Islet of Langerhans (tissue), 1 donor: ENCODE results near the gene RNF20.
"Not testable (repeated sequence)": the region's sequence is repeated elsewhere in the genome, so short reads cannot be mapped to it uniquely, and the experiment has no call there.

Source experiments
- FAIRE-seq: peaks from one replicate; lab custom pipeline; 2011; peaks lifted over from hg19 to GRCh38; lab: Jason Lieb, UNC

The RNF20 gene

DNA sequence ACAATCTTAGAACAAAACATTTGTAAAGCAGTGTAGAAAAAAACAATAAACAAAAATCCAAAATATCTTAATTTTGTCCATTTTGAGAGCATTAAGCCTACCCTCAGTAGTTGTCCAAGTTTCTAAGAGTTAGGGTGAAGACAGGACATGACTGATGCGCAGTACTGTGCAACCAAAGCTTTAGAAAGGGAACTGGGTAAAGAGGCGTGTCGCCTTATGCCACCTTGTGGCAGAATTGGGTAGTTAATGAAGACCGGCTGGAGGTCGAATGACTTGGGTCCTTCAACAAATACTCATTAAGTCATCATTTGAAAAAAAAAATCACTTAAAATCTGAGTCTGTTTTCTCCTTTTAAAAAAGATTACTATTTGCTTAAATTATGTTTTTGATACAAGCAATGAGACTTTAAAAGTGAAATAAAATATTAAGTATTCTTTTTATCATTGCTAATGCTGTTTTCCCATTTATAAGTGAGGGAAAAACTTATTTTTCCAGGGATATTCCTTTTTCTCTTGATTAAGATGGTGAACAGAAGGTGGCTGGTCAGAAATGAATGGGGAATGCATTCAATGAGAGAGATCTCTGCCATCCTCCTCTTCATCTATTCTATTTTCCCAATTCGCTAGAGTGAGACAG lies 3.5 kb upstream of the RNF20 start:
- FAIRE-seq, result peak; percentile 90

DNA sequence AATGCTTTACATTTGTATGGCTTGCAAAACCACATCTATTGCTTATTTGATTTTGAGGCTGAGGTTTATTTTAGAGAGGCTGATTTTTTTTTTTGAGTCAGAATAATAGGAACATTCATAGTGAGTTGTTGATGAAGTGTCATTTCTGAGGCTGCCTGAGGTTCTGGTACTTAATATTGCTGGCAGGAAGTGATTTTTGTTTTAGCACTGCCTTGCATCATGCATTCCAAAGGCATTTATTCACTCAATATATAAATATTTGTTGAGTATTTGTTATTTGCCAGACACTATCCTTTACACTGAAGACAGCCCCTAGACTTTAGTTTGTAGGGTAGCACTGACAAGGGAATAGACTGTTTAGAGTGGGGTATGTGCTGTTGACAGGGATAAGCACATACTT lies 2.7 kb downstream of the RNF20 start:
- FAIRE-seq, result no peak

DNA sequence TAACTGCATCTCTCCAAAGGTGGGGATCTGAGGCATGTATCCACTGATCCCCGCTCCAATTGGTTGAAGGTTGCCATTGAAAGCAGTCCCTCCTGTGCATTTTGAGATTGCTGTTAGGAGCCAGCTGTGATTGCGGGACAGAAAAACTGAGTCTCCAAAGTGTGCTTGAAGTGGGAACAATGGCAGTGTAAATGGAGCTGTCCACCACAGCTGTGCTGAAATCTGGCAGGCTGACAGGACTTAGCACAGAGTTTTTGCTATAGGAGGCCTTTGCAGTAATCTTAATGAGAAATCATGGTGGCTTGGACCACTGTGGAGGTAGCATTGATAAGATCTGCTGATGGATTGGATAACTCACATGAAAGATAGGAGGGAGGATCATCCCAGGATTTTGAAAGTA lies 3.3 kb downstream of the RNF20 start:
- FAIRE-seq, result no peak

DNA sequence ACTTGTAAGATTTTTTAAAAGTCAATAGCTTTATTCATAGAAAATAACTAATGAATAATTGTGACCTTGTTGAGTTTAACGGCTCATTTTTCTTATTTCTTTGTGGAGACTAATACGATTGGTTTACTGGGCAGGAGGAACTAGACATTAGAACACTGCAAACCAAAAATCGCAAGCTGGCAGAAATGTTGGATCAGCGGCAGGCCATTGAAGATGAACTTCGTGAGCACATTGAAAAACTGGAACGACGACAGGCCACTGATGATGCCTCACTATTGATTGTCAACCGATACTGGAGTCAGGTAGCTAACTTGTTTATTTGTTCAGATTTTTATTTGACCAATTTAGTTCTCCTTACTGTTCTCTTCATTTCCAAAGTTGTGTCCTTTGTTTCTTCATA lies 6.4 kb downstream of the RNF20 start:
- no peak for FAIRE-seq

DNA sequence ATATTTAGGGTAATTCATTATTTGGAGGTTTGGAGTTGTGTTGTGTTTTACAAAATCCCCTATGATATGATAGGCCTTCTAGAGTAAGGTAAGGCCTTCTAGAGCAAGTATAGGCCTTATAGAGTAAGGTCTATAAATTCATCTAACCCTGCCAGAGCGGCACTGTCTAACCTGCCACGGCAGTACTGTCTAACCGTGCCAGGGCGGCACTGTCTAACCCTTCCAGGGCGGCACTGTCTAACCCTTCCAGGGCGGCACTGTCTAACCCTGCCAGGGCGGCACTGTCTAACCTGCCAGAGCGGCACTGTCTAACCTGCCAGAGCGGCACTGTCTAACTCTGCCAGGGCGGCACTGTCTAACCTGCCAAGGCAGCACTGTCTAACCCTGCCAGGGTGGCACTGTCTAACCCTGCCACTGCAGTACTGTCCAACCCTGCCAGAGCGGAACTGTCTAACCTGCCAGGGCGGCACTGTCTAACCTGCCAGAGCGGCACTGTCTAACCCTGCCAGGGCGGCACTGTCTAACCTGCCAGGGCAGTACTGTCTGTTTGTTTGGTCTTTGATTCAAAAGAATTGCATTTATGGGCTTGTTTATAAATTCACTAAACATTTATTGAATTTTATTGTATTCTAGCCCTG lies 9.6 kb downstream of the RNF20 start:
- FAIRE-seq, result no peak

DNA sequence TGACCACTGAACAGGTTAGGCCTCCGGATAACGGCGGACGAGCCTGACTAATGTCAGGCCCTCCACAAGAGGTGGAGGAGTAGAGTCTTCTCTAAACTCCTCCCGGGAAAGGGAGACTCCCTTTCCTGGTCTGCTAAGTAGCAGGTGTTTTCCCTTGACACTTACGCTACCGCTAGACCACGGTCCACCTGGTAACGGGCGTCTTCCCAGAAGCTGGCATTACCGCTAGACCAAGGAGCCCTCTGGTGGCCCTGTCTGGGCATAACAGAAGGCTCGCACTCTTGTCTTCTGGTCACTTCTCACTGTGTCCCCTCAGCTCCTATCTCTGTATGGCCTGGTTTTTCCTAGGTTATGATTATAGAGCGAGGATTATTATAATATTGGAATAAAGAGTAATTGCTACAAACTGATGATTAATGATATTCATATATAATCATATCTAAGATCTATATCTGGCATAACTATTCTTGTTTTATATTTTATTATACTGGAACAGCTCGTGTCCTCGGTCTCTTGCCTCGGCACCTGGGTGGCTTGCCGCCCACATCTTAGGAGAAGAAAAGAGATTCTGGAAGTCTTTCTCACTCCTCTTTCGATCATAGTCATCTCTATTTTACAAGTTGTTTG lies 15.9 kb downstream of the RNF20 start:
- not testable (repeated sequence) for FAIRE-seq

DNA sequence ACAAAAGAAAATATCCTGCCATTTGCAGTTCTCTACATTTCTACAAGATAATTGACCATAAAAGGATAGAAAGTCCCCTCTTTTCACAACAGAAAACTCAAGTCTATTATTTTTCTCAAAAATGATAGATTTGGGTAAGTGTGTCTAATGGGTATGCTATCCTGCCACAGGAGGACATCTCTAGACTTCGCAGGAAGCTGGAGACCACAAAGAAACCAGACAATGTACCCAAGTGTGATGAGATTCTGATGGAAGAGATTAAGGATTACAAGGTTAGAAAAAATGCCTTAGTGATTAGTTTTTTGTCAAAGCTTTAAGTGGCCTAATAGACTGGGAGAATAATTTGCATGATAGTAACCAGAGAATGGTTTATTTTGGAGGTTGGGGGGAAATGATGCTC lies 28.1 kb downstream of the RNF20 start:
- no peak for FAIRE-seq

DNA sequence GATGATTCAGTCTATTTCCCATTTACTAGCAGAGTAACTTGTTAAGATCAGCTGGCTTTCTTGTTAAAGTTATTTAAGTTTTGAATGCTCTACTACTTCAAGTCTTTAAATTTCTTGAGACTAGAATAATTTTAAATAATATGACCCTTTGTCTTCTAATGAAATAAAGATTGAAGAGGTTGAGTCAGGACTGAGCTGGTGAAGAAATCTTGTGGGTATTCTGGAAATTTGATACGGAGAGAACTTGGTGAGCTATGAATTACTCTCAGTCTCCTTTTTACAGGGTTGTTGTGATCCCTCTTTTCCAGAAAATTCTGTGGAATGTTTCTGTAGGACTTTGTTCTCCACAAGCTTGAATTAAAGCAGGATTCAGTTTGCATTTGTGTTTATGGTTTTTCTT lies 29.3 kb downstream of the RNF20 start:
- no peak for FAIRE-seq

DNA sequence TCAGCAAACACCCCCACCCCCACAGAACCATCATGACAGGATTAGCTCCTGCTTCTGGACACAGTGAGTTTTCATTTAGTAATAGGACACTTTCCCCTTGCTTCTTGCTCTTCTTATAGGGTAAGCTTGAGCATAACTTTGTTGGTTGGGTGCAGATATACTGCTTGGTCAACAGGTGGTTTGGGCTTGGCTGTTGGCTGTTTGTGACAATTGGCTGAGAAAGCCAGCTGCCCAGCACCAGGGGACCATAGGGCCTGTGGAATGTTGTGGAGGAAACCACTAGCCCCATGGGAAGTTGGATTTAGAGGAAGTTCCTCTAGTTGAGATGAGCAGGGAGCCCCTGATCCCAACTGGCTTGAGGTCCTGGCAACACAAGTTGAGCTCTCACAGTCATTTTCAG lies 30.6 kb downstream of the RNF20 start:
- FAIRE-seq, result no peak

DNA sequence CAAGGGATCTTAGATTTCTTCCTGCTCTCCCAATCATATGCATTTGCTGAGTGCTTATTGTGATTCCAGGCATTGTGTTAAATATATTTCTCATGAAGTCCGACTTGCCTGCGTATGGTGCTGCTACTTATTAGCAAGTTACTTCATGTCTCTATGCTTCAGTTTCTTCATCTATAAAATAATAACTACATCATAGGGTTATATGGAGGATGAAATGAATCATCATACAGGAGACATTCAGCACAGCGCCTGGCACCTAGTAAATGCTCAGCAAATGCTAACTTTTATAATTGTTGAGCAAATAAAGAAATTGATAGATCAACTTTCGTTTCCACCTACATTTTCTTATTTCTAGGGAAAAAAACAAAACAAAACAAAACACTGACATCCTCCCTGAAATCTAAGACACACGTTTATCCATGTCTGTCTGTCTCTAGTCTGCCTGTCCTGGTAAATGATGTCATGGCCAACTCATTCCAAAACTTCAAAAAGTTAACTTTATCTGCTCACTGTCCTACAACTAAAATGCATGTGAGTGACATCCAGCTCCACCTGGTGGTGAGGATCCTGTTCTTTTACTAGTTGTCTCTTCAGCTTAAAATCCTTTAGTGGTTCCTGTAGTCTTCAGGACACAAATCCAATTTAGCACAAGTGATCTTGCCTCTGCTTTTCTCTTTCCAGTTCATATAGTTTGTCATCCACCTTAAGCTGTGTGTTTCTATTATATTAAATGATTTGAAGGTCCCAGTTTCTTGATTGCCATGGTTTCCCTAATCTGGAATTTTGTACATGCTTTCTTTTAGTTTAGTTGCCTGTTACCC lies 33.5 kb downstream of the RNF20 start:
- no peak for FAIRE-seq

DNA sequence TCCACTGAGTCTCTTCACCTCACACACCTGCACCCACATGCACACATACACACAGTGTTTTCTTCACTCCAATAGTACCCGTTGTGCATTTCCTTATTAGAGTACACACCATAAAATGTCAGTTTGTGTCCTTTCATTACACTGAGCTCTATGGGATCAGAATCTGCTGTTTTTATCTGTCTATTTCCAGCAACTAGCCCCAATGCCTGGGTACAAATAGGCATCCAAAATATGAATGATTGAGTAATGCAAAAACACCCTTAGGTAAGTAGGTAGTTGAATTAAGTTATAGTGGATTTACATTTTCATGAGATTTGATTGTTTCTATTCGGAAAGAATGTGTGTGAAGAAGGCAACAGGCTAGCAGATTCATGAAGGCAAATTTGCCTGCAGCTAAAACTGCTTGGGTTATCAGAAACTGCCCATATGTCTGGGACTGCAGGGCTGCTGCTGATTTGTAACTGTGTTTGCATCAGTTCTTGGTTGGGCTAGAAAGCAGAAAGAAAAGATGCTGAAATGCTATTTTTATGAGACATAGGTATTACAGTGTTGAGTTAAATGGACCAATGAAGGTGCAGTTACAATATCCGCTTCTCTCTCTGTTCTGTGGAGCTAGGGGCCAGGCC lies 34.2 kb downstream of the RNF20 start:
- FAIRE-seq, result no peak

DNA sequence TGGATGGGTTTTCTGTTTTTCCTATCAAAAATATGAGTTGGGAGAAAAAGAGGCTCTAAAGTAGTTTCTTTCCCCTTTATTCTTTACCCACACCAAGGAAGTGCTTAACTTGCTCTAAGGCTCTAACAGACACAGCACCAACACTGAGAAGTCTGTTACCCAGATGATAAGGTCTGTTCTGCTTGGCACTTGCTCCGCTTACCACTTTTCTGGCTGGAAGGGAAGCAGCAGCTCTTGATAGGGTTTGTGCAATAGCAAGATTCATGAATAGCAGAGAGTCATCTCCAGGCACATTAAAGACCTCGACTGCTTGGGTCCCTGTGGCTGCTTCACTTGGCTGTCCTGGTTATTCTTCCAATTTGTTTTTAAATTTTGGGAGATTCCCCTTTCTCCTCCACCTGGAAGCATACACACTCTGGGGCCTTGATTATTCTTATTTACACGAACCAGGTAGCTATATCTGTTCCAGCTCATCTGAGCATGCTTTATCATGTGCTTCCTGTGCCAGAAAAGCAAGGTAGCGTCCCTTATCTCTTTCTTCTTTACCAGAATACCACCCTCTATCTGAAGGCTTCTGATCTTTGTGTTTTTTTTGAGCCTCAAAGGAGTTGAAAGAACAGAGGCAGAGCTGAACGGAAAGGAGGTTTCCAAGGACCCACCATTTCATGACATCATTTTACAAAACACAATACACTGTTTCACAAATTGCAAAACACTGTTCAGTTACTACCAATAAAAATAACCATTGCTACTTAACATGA lies 36.3 kb downstream of the RNF20 start:
- no peak for FAIRE-seq

DNA sequence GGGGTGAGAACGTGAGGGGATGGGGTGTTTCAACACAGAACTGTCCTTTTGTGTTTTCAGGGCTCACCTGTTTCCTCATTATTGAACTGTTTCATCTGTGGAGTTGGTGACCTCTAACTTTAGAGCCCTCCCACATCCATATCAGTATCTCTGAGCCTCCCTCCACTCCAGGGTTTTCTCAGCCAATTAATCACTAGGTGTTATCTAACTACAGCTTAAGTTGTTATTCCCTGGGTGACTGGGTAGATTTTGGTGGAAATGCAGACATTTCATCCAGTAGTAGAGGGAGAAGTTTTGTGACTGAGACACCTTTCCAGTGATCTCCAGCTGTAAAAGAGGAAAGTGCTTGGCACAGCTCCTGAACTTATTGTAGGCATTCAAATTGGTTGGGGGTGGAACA lies 37.5 kb downstream of the RNF20 start:
- FAIRE-seq, result no peak

DNA sequence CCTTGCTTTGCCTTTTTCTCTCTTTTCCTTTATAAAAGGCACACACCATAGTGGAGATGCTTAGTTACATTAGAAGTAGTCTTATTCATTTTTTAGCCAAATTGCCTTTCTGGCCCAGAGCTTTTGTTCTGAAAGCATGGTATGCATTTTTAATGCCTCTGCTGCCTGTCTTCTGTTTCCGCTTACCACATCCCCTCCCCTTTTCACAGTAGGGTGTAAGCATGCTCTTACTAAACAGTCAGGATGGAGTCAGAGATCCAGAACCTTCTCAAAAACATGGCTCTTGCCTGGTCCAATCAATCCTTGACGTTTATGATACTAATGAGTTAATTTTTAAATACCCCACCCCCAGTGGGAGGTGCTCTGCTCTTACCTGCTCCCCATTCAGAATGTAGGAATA lies 38.7 kb downstream of the RNF20 start:
- FAIRE-seq, result no peak

DNA sequence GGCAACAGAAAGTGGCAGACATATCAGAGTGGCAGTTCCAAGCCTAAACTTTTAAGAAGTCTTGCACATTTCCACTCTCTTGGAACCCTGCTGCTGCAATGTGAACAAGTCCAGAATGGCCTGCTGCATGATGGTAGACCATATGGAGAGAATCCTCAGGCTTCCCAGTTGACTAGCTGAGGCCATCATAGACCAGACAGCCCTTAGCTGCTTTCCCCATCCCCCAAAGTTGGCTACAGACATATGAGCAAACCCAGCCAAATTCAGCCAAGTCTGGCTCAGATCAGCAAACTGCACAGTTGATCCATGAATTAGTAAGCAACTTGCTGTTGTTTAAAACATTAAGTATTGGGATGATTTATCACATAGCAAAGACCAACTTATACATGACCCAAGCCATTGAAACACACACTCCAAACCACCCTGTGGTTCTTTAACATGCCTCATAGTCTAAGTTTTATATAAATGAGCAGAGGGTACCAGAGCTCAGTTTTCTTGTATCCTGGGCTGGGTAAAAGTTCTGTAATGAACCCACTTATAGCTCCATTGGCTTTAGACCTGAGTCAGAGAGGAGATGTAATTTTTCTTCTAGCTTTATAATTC lies 41.2 kb downstream of the RNF20 start:
- no peak for FAIRE-seq

DNA sequence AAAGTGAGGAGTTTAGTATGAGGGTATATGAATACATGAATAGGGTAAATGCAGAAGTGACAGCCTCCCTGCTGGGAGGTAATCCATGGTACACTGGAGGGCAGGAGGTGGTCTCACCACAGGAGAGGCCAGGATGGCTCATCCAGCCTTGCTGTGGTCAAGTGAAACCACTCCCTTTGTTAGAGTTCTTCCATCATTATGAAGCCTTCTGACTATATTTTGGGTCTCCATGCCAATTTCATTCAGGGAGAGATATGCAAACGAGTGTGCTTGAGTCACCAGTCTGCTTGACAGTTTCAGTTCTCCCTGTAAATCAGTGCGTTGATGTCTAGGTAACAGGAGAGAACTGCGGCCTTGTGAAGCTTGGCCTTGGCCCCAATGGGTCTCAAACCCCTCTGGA lies 44.7 kb downstream of the RNF20 start:
- FAIRE-seq, result no peak

DNA sequence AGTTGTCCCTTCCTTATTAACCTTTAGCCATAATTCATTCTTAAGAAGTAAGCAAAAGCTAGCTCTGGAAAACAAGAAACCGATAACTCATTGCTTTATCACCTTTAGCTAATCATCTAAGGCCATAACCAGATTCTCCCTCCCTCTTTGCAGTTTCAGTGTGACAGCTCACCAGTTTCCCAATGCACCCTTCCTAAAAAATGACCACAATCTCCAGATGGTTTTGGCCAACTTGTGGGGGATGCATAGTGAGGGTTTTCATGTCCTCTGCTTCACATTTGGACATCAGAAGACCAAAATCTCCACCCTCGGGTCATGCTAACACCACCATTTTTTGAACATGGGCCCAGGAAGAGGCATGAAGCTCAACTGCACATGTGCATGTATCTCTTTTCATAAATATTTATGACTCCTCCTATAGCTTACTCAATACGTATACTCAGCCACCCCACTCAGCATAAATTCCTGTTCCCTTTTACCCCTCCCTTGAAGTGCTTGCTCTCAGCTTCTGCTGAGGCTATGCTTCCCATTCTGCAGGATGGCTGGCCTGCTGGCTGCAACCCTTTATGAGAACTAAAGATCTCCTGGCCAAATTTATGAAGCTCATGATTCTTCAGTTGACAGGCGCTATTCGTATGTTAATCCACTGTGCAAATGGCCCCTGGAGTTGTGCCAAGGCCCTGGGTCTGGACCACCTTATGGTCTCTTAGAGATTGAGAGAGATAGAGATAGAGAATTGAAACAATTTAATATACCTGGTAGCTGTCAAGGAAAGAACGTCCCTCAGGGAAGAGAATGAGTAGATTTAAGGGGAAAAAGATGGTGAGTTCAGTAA lies 46.3 kb downstream of the RNF20 start:
- FAIRE-seq, result no peak

DNA sequence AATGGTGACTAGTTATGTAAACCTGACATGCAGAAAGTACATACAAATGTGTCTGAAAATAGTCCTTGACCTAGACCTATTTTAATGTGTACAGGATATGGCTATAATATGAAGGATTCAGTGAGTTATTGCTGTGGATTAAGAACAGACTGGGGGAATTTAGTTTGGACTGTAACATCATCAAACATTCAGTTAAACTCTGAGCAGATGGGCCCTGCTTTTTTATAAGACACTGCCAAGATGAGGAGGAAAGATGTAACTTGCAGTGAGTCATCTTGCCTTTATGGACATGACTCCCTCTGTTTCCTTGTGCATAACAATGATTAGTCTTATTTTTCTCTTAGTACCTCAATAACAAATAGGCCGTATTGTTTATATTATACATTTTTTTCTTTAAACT lies 48.9 kb downstream of the RNF20 start:
- no peak for FAIRE-seq

DNA sequence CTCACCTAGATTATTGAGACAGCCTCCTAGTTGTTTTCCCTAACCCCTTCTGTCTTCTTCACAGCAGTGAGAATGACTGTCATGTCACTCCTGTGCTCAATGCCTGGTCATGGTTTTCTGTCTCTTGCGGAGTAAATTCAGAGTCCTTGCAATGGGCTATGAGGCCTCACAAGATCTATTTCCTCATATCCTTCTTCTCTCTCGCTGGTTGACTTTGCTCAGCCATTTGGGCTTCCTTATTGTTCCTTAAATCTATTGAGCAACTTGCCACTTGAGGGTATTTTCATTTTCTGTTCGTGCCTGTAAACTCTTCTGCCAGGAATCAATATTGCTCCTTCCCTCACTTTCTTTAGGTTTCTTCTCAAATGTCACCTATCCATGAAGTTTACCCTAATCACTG lies 52.1 kb downstream of the RNF20 start:
- no peak for FAIRE-seq

DNA sequence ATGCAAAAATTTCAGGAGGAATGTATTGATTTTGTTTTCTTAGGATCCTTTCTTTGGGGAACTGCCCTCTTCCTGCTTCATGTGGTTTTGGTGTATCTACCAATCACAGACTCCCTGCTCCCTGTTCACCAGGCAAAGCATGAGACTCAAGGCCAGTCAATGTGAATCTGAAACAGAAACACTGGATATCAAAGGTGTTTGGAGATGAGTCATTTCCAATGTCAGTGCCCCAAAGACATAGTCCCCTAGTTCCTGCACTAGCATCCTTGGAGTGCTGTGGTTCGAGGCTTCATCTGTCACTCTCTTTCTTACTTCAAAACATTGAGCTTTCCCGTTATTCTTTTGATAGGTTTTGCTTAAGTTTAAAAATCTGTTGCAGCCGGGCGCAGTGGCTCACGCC lies 53.0 kb downstream of the RNF20 start:
- FAIRE-seq, result no peak
